HG03575 (cell line): ENCODE data around the gene PDXP.
"Not testable (repeated sequence)": the region's sequence is repeated elsewhere in the genome, so short reads cannot be mapped to it uniquely, and the experiment has no call there.

Source experiments
- ATAC-seq: cut with Tn5 transposase; IDR thresholded peaks from one replicate; pipeline ENCODE4 v1.9.1; 2021; ENCODE audit not compliant: unreplicated experiment, insufficient number of reproducible peaks, low FRiP score; ENCODE audit errors: extremely low read depth

Gene PDXP

GRCh38 chr22:37640591-37641560 is 17.6 kb upstream of the PDXP start:
- no peak for ATAC-seq

GRCh38 chr22:37641561-37641949 is 17.0 kb upstream of the PDXP start:
- no peak for ATAC-seq

GRCh38 chr22:37643225-37643847 is 15.2 kb upstream of the PDXP start:
- no peak for ATAC-seq

GRCh38 chr22:37647317-37647716 is 11.2 kb upstream of the PDXP start:
- ATAC-seq, result no peak

GRCh38 chr22:37647928-37648327 is 10.6 kb upstream of the PDXP start:
- ATAC-seq, result no peak

- no peak for ATAC-seq
These were observed 7.9 kb upstream of the PDXP start for GRCh38 chr22:37650463-37651136.

- no peak for ATAC-seq
These were observed 3.8 kb upstream of the PDXP start for GRCh38 chr22:37654563-37655251.

GRCh38 chr22:37655252-37655563 is 3.3 kb upstream of the PDXP start:
- ATAC-seq, result no peak

GRCh38 chr22:37656583-37656982 is 1.9 kb upstream of the PDXP start:
- not testable (repeated sequence) for ATAC-seq

GRCh38 chr22:37657590-37658132 is 862 bp upstream of the PDXP start:
- no peak for ATAC-seq

GRCh38 chr22:37659066-37659896 is 758 bp downstream of the PDXP start:
- no peak for ATAC-seq

- no peak for ATAC-seq
These were observed 1.6 kb downstream of the PDXP start for GRCh38 chr22:37659897-37660708.

- ATAC-seq, result no peak
These were observed 2.2 kb downstream of the PDXP start for GRCh38 chr22:37660709-37661045.

- ATAC-seq, result no peak
These were observed 2.8 kb downstream of the PDXP start for GRCh38 chr22:37661160-37661924.

GRCh38 chr22:37662039-37662438 is 3.5 kb downstream of the PDXP start:
- ATAC-seq, result no peak

GRCh38 chr22:37663521-37664140 is 5.1 kb downstream of the PDXP start:
- ATAC-seq, result no peak
